Measurements from ENCODE around the gene CPNE7. TPM values are rescaled to one million over a fixed set of nuclear protein-coding genes. Genes with fewer than 3 reads are reported as not detected.
A peak's percentile ranks its signal among the peaks of the same experiment; 100 is the strongest.

The CPNE7 gene
- total and polyA plus RNA-seq, 2 of the 8 experiments (the other 6 are each of a cell fraction or from before 2014, with no cell fraction given) = 10.0 to 23.7 TPM

GRCh38 chr16:89595330-89596060 is 19.9 kb downstream of the CPNE7 start:
- H4K8ac ChIP-seq (ENCODE audit: extremely low read depth, insufficient read depth, low read length) = no peak overlapping the region
- no peak overlapping the region for H2AK5ac ChIP-seq (ENCODE audit: low read depth, low read length)
- no peak overlapping the region for H3K9ac ChIP-seq (replicated peaks in 1 of 4; ENCODE audit: extremely low read depth in 1 of 4, low read depth in 3 of 4, low read length in 3 of 4)
- no peak overlapping the region for H3K4ac ChIP-seq (replicated peaks; ENCODE audit: insufficient read length, low read depth, low read length)
- H3K79me2 ChIP-seq (ENCODE audit: control insufficient read depth in 1 of 2, insufficient read depth in 2 of 2, low read length in 2 of 2) = no peaks in the 10 kb centered on the region
- no peak overlapping the region for H3K56ac ChIP-seq (replicated peaks; ENCODE audit: insufficient read length, low read depth, low read length)
- H2BK12ac ChIP-seq (ENCODE audit: low read depth, low read length) = 0 out of 2 replicates have a peak overlapping the region, but pooled peaks have one; percentile 39
- no peak overlapping the region for H2BK120ac ChIP-seq (replicated peaks; ENCODE audit: low read depth, low read length)
- no peak overlapping the region for H4K5ac ChIP-seq (ENCODE audit: insufficient read length, low read depth, low read length)
- DNase-seq (ENCODE audit: low read depth in 1 of 2, low spot score in 2 of 2) (no peak), FAIRE-seq (no peak)
- POLR2A ChIA-PET (ENCODE audit: partially characterized antibody) = interaction anchor here (0.9 to 2.5 kb wide), 6 partner anchors 11 to 91 kb away, joined by 3 to 8 read pairs (median 3); partner anchors contain the start of gene CDK10
- no peak overlapping the region for H3K14ac ChIP-seq (ENCODE audit: insufficient read length)
- no peaks in the 10 kb centered on the region; the same call in 1 of the 2 replicates for H3K23me2 ChIP-seq (ENCODE audit: low read depth, low read length)
- no peak overlapping the region for H3K27ac ChIP-seq (ENCODE audit: low read depth, low read length)
- peak overlapping the region; percentile 60; the same call in 1 of the 2 replicates for H2BK5ac ChIP-seq (ENCODE audit: low read depth, low read length)
- peaks cover 0 to 7% of the 10 kb centered on the region in 2 experiments for H4K20me1 ChIP-seq (replicated peaks in 1 of 2; ENCODE audit: control insufficient read depth in 1 of 2, insufficient read depth in 2 of 2, low read length in 2 of 2)
- no peak overlapping the region for H2AFZ ChIP-seq (ENCODE audit: low read length)
- H3K4me1 ChIP-seq (replicated peaks in 1 of 4; ENCODE audit: control insufficient read depth in 3 of 4, insufficient read depth in 4 of 4, low read length in 3 of 4) = no peaks in the 10 kb centered on the region; a peak in 1 of 7 replicates
- H3K79me1 ChIP-seq (ENCODE audit: low read depth, low read length) = no peaks in the 10 kb centered on the region
- H2BK20ac ChIP-seq (ENCODE audit: low read length) = no peak overlapping the region
- H3K27me3 ChIP-seq (replicated peaks in 1 of 4; ENCODE audit: control insufficient read depth in 3 of 4, extremely low read depth in 1 of 4, insufficient read depth in 3 of 4, low read length in 3 of 4) = no peaks in the 10 kb centered on the region
- H4K91ac ChIP-seq (replicated peaks; ENCODE audit: insufficient read length, low read length) = peak overlapping the region; percentile 19
- no peaks in the 10 kb centered on the region for H3K9me3 ChIP-seq (ENCODE audit: insufficient read depth in 2 of 2, low read depth in 1 of 2, low read length in 1 of 2)
- no peak overlapping the region for H3K23ac ChIP-seq (ENCODE audit: insufficient read length)
- H2BK15ac ChIP-seq (ENCODE audit: low read length) = no peak overlapping the region
- H3K18ac ChIP-seq (ENCODE audit: extremely low read depth, low read length) = no peak overlapping the region; the same call in 1 of the 2 replicates
- no peak overlapping the region for H3K4me3 ChIP-seq (ENCODE audit: extremely low read depth in 1 of 4, insufficient read depth in 2 of 4, low read depth in 3 of 4, low read length in 4 of 4)
- peaks cover 0 to 5% (median 0%) of the 10 kb centered on the region in 4 experiments; a peak in 1 of 8 replicates for H3K36me3 ChIP-seq (ENCODE audit: control insufficient read depth in 2 of 4, insufficient read depth in 4 of 4, low read length in 3 of 4)
- CTCF ChIA-PET (ENCODE audit: partially characterized antibody) = interaction anchor here (0.5 to 0.9 kb wide), 4 partner anchors 16 to 683 kb away, joined by 3 read pairs; no protein-coding TSS in a partner anchor
- 96% methylated on average over 38 of the region's 47 CpGs; no CpG with 5 or more reads in 1 of the 2 experiments for WGBS, 2 experiments (ENCODE audit: extremely low coverage in 1 of 2, insufficient coverage in 1 of 2, insufficient read length in 1 of 2, insufficient replicate concordance in 2 of 2, low coverage in 1 of 2, low lambda C conversion rate in 2 of 2, missing lambda C conversion rate in 1 of 2)
- H3K4me2 ChIP-seq (ENCODE audit: insufficient read depth in 1 of 2, low read depth in 2 of 2, low read length in 2 of 2) = no peak overlapping the region
- no peak for TF ChIP-seq CREB1 (IDR thresholded peaks at IDR 0.05)
- no peak for TF ChIP-seq CHD1 (IDR thresholded peaks at IDR 0.05; ENCODE audit: low read depth, low read length)
- TF ChIP-seq YY1 (IDR thresholded peaks at IDR 0.05; ENCODE audit: low read depth, low read length) = no peak
- TF ChIP-seq KDM1A (IDR thresholded peaks at IDR 0.05; ENCODE audit: borderline replicate concordance, low read length) = no peak
- no peak for TF ChIP-seq JUND (IDR thresholded peaks at IDR 0.05; ENCODE audit: low read length)
- TF ChIP-seq CTBP2 (IDR thresholded peaks at IDR 0.05; ENCODE audit: borderline replicate concordance, insufficient read depth, insufficient read length, low read length) = no peak
- TF ChIP-seq, protein P1, sequence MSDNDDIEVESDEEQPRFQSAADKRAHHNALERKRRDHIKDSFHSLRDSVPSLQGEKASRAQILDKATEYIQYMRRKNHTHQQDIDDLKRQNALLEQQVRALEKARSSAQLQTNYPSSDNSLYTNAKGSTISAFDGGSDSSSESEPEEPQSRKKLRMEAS (IDR thresholded peaks at IDR 0.05) = no peak
- no peak for TF ChIP-seq SRF (IDR thresholded peaks at IDR 0.05; ENCODE audit: low read depth, low read length)
- TF ChIP-seq TEAD4 (IDR thresholded peaks at IDR 0.05; ENCODE audit: low read depth, low read length) = no peak
- TF ChIP-seq TBP (IDR thresholded peaks at IDR 0.05; ENCODE audit: low read depth, low read length) = no peak
- TF ChIP-seq RBBP5 (IDR thresholded peaks at IDR 0.05; ENCODE audit: borderline replicate concordance, low read depth, low read length) = no peak
- no peak for TF ChIP-seq RNF2 (IDR thresholded peaks at IDR 0.05; ENCODE audit: borderline replicate concordance, low read depth, low read length, missing control alignments, poor library complexity, severe bottlenecking)
- TF ChIP-seq POLR2A (IDR thresholded peaks at IDR 0.05; ENCODE audit: control extremely low read depth in 1 of 2, low read depth in 2 of 2, low read length in 2 of 2) = no peak

Measured in H1 (cell line).